Stimulated activated CD4-positive, alpha-beta T cell treated with anti-CD3 and anti-CD28 coated beads, Interleukin-4, amount 100 ng/mL, for 24 hours (primary cell): ENCODE data around the gene SCN3A.

Source experiments
- DNase-seq: peaks from one replicate; pipeline ENCODE4 v3.0.0-alpha.2; 2020

Gene SCN3A

GRCh38 chr2:165203689-165204559, at the start of gene SCN3A:
Gene SCN3A, minus strand, starts transcription at chr2:165204050. Its CDS starts 27,656 bp downstream, at chr2:165176394.
- no peak for DNase-seq

DNA sequence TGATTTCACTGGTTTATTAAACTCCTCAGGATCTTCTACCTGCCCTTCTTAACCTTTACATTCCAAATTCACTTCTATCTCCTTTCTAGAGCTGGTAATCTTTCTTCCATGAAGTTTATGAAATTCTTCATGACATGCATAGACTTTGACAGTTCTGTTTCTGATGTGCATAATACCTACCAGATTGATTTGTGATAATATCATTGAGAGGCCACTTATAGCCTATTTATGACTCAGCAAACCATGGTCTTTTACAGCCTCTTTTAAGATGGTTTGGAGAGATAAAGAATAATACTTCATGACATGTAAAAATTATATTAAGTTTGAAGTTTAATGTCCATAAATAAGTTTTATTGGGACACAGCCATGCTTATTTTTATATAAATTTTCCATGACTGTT, 49.3 kb upstream of the SCN3A start:
- no peak for DNase-seq

GRCh38 chr2:165251366-165251765, 47.5 kb upstream of the SCN3A start:
- DNase-seq, result no peak

DNA sequence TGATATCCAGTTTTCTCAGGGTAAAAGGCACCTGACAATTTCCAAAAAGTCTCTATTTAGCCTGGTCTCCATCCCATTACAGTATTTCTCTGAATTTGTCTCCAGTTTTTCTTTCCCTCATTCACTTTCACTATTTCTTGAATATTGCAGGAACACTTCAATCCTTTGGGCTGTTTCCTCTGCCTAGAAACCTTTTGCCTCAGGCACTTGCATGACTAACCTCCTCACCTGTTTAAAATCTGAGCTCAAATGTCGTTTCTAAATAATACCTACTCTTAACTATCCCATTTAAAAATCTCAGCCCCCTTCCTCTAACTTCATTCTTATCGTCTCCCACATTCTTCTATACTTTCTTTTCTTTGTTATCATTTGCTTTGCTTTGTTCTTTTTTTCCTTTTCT, 44.4 kb upstream of the SCN3A start:
- no peak for DNase-seq

GRCh38 chr2:165245081-165245793, 41.4 kb upstream of the SCN3A start:
- no peak for DNase-seq

- DNase-seq, result no peak
Observed at GRCh38 chr2:165240916-165241315, 37.1 kb upstream of the SCN3A start.

DNA sequence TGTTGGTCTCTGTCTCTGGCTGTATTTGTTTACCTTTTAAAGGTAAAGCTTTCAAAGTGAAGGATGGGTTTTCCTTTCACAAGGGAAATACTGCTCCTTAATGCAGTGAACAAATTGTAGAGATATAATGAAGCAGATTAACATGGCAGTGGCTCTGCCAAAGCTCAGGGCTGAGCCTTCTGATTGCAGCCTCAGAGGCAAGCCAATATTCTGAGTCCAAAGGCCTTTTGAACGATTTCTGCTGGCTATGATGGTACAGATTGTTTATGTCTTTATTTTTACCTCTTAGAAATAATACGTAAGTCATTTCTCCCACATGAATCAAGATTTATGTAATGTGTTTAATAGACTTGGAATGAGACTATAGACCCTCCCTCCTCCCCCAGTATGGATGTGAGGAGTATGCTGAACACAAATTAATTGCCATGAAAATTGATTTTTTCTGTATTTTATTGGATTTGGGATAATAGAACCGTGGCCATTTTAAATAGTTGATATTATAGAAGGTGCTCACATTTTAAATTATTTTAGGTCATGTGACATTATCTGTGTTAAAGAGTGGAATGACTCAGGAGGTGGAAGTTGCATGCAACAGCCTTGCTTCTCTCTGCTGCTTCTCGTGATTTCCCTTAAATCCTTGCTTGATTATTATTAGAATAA, 36.1 kb upstream of the SCN3A start:
- DNase-seq, result no peak

GRCh38 chr2:165239230-165239629, 35.4 kb upstream of the SCN3A start, which contains the start of gene SCN2A:
Gene SCN2A, plus strand, starts transcription at chr2:165239414. Its CDS starts 56,410 bp downstream, at chr2:165295824.
- no peak for DNase-seq

- no peak for DNase-seq
Observed at GRCh38 chr2:165238295-165238694, 34.4 kb upstream of the SCN3A start.

GRCh38 chr2:165237056-165237455, 33.2 kb upstream of the SCN3A start:
- no peak for DNase-seq

- no peak for DNase-seq
Observed at GRCh38 chr2:165227571-165227970, 23.7 kb upstream of the SCN3A start.

DNA sequence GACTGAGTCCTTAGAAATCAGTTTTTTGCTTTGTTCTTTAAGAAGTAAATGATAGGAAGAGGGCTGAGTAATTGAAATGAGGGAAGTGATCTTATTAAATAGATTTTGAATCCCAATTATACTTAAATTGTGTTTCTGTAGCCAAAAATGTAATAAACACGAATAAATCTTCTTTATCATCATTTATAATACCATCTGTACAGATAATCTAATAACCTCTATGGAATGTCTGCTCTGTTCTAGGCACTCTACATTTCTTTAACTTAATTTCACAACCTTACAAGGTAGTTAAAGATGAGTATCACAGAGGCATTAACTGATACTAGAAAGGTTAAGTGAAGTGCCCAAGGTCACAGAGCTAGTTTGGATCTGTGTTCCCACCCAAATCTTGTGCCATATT, 21.1 kb upstream of the SCN3A start:
- no peak for DNase-seq

DNA sequence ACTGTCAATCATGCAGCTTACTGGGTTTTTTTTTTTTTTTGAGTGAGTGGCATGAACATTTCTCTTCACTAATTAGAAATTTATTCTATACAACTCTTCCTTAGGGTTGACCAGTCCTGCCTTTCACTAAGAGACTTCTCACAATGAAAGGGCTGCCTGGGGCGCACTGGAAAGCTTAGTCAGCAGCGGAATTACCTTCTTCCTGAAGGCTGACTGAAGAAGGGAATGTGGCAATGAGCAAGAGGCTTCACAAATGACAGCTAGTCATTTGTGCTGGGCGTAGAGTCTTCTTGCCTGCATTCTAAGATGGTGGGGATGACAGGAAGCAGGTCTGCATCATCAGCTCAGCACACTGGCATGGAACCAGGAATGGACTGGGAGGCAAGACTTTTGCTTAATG, 15.6 kb upstream of the SCN3A start:
- no peak for DNase-seq

GRCh38 chr2:165214093-165214492, 10.2 kb upstream of the SCN3A start:
- no peak for DNase-seq

GRCh38 chr2:165208094-165208493, 4.2 kb upstream of the SCN3A start:
- DNase-seq, result no peak

DNA sequence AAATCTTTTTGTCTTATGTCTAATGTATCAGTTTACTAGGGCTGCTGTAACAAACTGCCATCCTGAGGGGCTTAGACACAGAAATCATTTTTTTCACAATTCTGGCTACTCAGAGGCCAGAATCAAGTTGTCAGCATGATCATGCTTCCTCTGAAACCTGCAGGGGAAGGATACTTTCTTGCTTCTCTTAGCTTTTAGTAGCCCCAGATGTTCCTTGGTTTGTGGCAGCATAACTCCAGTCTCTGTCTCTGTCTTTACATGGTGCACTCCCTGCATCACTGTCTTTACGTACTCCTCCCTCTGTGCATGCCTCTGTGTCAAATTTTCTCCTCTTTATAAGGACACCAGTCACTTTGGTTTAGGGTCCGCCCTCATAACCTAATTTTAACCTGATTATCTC, 2.0 kb upstream of the SCN3A start:
- no peak for DNase-seq

- no peak for DNase-seq
Observed at GRCh38 chr2:165202239-165202638, 1.6 kb downstream of the SCN3A start.

DNA sequence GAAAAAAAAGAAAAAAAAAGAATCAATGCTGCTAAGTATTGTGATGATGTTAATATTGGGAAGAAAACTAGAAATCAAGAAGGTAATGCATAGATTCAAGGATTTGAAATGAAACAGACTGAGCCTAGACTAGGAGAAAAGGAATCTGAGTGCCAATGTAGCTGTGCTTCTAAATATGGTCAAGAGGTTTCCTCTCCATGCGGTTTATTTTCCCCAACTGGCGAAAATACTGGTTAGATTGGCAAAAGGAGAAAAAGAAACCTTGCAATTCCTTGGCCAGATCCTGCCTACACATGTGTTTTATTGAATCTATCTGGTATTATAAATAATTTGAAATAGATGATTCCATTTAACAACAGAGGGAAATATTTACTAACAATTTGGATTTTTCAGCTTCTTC, 5.7 kb downstream of the SCN3A start:
- no peak for DNase-seq

DNA sequence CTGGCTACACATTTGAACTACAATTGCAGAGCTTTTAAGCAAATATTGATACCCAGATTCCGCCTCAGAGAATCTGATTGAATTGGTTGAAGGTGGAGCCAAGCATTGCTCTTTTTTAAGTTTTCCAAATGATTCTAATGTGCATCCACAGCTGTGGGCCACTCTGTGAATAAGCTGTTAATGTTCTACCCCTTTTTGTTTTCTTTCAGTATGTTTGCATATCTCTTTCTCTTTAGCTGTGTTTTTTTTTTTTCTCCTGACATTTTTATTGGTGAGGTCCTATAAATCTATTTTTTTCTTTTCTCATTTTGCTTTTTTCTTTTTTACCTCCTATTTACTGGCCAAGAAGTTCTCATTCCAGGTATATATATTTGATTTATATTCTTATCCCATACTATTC, 6.5 kb downstream of the SCN3A start:
- no peak for DNase-seq

GRCh38 chr2:165196411-165196810, 7.4 kb downstream of the SCN3A start:
- DNase-seq, result no peak

- no peak for DNase-seq
Observed at GRCh38 chr2:165193178-165193777, 10.6 kb downstream of the SCN3A start.

DNA sequence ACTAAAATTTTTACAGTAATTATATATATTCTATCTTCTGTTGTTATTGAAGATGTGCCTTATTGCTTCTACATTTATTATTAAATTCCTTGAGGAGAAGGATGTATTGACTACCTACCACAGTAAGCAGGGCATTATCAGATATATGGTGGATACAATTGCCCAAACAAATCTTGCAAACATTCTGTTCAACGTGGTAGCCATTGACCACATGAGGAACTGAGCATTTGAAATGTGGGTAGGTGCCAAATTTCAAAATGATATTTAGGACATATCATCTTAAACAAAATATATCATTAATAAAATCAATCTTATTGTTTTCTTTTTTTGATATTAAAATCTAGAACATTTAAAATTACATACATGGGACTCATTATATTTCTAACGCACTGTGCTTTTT, 11.1 kb downstream of the SCN3A start:
- no peak for DNase-seq

- DNase-seq, result no peak
Observed at GRCh38 chr2:165191096-165191728, 12.6 kb downstream of the SCN3A start.
